HL-60 (cell line): ENCODE data around the gene PPP3CA.

Experiments used
- CTCF ChIP-seq: IDR thresholded peaks from one replicate; pipeline ENCODE4 v1.5.1; 2011; ENCODE audit warnings: low read length, control low read depth, inconsistent platforms; ENCODE audit not compliant: insufficient read depth
- POLR2AphosphoS5 ChIP-seq: IDR thresholded peaks from 2 replicates; pipeline ENCODE4 v1.6.1; 2012; ENCODE audit warnings: low read depth

GRCh38 chr4:101262683-101263082, 84.6 kb downstream of the PPP3CA start:
- TF ChIP-seq CTCF (no peak), POLR2AphosphoS5 (no peak)
